ENCODE data around the gene GTSF1L.
A peak's percentile ranks its signal among the peaks of the same experiment; 100 is the strongest.

The GTSF1L gene

DNA sequence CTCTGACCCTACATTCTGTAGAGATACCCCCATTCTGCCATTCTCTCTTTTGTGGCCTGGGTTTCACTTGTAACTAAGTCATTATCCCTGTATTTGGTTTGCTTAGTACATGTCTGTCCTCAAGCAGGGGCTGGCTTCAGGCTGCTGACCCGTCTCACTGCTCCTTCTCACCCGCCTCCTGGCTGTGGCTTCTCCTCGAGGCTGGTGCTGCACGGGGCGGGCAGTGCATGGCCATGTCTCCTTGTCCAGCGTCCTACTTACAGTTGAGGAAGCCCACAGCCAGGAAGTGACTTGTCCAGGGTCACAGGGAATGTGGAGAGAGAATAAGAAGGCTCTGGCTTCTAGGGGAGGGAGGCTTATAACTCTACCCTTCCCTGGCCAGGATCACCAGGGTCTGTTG, 11.3 kb downstream of the GTSF1L start:
- no peak for DNase-seq

DNA sequence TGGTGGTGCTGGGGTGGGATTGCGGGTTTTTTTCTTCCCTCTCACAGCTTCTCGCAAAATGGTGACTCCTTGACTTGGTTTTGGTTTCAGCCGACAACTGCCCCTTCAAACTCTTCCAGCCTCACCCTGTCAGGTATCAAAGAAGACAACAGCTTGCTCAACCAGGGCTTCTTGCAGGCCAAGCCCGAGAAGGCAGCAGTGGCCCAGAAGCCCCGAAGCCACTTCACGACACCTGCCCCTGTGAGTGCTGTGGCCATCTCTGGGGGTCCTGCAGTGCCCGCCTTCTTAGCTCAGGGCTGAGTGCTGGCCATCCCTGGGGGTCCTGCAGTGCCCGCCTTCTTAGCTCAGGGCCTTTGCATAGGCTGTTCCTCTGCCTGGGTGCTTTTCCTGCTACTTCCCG, 11.8 kb downstream of the GTSF1L start:
- no peak for DNase-seq

DNA sequence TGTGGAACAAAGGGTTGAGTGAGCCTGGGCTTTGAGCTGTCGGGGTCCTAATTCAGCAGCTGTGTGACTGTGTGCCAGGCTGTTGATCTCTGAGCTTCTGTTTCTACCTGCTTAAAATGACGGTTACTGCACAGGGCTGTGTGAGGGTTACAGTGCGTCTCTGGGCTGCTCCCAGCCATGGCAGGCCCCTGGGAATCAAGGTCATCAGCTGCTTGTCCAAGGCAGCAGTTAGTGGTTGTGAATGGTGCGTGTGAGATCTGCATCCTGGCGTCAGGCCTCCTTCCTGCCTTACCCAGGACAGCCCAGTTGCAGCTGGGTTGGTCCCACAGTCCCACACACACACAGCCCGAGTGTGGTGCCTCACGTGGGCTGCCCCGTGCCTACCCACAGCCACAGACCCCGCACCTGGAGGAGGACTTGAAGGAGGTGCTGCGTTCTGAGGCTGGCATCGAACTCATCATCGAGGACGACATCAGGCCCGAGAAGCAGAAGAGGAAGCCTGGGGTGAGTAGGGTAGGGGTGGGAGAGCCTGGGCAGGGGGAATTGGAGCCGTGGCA, 15.6 kb downstream of the GTSF1L start:
- DNase-seq: no peak

DNA sequence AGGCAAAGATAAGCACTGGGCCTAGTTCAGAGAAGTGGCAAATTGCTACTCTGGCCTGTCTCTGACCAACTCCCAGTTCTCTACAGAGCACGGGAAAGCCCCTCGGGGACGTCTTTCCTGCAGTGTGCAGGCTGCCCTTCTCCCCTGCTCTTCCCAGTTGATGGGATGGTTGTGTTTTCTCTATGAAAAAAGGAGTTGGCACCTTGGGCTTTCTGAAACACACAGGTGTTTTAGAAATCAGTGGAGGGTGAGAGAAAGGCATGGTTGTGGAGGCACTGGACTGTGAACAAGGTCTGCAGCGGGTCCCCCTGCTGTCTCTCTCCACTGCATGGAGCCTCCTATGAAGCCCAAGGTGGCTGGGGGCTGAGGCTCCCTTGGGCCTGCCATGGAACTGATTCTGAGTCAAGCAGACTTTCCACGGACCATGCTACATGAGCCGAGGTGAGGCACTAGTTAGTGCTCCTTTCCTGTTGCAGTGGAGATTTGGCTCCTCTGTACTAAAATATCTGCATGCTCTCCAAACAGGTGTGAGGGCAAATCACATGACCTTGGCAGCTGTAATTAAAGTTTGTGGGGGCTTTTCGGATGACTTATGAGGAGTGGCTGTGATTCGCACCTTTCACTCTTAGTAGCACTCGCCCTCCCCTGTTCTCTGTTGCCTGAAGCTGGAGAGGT, 16.3 kb downstream of the GTSF1L start:
- DNase-seq: no peak

DNA sequence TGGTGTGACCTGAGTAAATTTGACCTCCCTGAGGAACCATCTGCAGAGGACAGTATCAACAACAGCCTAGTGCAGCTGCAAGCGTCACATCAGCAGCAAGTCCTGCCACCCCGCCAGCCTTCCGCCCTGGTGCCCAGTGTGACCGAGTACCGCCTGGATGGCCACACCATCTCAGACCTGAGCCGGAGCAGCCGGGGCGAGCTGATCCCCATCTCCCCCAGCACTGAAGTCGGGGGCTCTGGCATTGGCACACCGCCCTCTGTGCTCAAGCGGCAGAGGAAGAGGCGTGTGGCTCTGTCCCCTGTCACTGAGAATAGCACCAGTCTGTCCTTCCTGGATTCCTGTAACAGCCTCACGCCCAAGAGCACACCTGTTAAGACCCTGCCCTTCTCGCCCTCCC, 24.3 kb downstream of the GTSF1L start:
- no peak for DNase-seq

DNA sequence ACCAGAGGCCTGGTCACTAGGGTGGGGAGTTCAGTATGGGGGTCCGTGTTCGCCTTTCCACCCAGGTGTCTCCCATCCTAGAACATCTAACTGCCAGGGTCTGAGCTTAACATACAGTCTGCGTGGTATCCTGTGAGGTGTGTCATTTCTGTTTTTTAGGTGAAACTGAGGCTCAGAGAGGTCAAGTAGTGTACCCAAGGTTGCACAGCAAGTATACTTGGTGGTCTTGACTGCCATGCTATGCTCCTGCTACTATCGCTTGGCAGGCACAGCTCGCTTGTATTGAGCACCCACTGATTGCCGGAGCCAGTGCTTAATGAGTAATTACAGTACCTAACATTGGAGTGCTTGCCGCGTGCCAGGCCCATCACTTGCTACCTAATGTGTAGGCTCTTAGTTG, 26.2 kb downstream of the GTSF1L start:
- DNase-seq: no peak

DNA sequence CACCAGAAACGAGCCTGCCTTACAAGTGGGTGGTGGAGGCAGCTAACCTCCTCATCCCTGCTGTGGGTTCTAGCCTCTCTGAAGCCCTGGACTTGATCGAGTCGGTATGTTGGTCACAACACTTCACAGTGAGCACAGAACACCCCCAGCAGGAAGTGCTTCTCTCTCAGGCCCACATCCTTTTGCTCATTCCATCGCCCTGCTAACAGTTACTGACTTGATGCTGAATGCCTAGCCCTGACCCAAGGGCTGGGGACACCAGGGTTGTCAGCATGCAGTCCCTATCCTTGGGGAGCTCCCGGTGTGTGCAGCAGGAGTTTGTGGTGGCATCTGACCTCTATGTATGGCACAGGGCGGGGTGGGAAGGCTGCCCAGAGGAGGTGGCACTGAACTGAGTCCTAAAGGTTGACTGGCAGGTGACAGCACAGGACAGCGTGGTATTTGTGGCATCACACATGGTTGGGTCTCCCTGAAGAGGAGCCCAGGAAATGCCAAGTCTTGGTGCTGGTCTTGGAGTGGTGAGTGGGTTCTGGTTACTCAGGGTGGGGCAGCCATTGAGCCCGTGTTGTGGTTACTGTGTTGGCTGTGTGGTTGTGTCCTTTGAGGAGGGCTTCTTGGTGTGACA, 26.7 kb downstream of the GTSF1L start:
- no peak for DNase-seq

DNA sequence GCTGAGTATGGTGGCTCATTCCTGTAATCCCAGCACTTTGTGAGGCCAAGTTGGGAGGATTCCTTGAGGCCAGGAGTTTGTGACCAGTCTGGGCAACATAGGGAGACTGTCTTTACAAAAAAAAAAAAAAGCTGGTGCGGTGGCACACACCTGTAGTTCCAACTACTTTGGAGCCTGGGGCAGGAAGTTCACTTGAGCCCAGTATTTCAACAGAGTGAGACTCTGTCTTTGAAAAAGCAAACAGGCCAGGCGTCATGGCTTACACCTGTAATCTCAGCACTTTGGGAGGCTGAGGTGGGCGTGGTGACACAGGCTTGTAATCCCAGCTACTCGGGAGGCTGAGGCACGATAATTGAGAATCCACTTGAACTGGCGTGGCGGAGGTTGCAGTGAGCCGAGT, 31.2 kb downstream of the GTSF1L start:
- no peak for DNase-seq

DNA sequence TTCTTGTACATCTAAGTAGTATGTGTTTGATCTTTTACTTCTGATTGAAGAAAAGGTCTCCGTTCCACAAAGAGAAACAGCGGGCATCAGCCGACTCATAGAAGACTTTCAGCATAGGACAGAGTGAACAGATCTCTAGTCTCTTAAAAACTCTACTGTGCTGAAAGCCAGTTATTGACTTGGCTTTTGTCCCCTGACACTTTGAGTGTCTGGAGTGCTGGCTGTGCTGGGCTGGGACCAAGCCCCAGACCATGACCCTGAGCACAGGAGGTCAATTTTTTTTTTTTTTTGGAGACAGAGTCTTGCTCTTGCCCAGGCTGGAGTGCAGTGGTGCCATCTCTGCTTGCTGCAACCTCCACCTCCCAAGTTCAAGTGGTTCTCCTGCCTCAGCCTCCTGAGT, 32.0 kb downstream of the GTSF1L start:
- no peak for DNase-seq

DNA sequence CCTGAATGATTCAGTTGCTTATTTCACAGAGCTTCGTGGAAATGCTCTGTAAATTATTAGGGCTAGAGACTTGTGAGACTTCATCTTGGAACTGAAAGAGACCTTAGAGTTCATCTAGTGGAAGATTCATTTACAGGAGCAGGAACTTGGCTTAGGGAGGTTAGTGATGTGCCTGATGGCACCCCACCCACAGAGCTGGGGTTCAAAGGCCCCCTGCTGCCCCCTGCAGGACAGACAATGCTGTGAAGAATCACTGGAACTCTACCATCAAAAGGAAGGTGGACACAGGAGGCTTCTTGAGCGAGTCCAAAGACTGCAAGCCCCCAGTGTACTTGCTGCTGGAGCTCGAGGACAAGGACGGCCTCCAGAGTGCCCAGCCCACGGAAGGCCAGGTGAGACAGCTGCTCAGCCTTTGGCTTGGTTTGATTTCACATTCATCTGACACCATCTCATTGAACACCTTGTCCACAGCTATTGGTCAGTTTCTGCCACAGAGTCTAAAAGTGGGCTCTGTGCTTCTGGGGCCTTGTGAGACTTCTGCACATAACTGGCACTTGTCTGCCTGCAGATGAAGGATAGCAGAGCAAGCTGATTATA, 34.8 kb downstream of the GTSF1L start:
- DNase-seq: peak; percentile 31

DNA sequence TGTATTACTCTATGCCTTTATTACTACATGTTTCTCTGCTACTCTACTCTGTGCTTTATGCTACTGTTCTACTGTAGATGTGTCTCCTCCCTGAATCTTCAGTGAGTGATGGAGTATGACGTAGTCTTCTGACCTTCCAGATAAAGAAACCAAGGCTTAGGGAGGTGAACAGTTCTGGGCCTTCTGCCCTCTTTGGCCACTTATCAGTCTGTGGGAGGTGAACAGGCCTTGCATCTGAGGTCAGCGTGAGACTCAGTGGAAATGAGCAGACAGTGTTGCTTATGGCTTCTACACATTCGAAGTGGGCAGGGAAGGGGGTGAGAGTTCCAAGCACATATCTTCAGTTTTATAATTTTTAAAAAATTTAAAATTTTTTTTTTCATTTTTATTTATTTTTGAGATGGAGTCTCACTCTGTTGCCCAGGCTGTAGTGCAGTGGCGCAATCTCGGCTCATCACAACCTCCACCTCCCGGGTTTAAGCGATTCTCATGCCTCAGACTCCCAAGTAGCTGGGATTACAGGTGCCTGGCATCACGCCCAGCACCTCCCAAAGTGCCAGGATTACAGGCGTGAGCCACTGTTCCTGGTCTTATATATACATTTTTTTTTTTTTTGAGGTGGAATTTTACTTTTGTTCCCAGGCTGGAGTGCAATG, 35.7 kb downstream of the GTSF1L start:
- no peak for DNase-seq

DNA sequence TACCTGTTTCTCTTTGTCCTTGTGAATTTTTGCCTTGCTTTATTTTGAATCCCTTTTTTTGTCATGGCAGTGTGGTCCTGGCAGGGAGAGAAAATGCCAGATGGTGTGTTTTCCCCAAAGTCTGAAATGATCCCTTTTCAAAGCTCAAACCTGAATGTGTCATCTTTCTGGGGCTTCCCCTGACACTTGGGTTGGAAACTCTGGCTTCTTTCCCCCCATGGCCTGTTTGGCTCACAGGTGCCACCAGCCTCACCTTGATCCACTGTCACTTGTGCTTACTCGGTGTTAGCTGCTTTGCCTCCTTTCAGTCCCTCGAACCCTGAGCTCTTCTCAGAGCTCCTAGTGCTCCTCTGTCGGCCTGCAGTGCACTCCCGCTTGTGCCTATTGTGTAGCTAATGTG, 37.6 kb downstream of the GTSF1L start:
- DNase-seq: no peak

DNA sequence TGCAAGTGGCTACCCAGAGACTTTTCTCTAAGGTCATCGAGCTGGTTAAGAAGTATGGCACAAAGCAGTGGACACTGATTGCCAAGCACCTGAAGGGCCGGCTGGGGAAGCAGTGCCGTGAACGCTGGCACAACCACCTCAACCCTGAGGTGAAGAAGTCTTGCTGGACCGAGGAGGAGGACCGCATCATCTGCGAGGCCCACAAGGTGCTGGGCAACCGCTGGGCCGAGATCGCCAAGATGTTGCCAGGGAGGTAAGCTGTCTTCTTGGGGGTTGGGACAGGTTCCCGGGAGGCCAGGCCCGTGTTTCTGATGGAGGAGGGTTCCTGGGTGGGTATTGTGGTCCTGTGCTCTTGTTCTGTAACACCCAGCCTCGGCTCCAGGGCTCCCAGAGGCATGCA, 40.0 kb downstream of the GTSF1L start:
- DNase-seq: no peak

DNA sequence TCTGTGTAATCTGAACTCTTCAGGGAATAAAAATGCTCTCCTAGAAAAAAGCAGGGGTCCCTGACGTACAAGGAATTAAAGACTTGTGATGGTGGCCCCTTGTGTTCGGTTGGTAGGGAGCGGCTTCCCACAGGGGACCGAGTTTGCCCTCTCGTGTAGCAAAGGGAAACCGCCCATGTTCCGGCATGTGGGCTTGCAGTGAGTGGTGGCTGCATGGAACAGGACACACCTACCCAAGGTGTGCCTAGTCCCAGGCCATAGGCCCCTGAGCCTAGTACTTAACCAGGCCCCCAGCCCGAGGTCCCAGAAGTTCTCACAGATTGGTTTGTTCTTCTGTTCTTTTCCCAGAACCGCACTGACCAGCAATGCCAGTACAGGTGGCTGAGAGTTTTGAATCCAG, 44.4 kb downstream of the GTSF1L start:
- DNase-seq: no peak

DNA sequence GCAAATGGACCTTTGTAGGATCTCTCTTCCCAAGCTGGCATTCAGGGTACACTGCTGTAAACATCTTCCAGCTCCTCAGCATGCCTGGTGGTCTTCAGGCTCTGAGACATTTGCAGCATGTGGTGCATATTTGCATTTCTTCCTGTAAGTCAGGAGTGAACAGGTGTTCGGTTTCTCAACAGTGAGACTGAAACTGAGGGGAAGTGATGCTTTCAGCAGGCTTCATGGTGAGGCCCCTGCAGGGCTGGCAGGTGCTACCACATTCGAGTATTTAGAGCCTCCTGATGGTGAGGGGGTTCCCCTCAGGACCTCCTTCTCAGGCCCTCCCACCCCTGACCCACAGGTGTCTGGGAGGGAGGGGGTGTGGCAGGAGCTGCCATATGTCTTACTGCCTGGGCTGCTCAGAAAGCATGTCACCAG, 44.8 kb downstream of the GTSF1L start:
- DNase-seq: no peak

DNA sequence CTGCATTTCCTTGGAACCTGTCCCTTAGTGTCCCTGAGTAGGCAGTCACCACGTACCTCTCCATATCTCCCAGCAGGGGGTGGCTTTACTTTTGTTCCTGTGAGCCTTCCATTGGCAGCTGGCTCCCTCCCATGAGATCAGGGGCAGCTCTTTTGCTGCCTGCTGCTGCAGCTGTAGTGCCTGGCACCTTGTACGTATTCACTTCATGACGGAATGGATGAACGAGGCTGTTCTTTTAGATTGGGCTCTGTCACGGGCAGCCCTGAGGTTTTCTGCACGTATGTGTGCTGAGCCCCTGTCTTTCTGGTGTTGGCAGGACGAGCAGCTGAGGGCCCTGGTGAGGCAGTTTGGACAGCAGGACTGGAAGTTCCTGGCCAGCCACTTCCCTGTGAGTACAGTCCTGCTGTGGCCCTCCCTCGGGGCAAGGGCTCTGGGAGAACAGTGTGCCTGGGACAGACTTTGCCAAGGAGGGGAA, 45.3 kb downstream of the GTSF1L start:
- DNase-seq: no peak

DNA sequence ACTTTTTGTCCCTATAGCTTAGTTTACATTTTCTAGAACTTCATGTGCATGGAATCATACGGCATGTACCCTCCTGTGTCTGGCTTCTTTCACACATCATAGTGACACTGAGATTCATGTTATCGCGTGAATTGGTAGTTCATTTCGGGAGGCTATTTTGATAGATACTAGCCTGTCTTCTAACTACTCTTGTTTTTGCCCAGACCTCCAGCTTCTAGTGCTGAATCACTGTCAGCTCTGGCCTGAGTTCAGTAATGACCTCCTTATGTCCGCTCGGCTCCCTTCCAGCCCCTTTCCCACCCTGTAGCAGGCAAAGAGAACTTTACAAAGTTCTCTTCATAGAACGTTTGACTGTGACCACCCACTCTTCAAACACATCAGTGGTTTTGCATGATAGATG, 45.8 kb downstream of the GTSF1L start:
- no peak for DNase-seq

DNA sequence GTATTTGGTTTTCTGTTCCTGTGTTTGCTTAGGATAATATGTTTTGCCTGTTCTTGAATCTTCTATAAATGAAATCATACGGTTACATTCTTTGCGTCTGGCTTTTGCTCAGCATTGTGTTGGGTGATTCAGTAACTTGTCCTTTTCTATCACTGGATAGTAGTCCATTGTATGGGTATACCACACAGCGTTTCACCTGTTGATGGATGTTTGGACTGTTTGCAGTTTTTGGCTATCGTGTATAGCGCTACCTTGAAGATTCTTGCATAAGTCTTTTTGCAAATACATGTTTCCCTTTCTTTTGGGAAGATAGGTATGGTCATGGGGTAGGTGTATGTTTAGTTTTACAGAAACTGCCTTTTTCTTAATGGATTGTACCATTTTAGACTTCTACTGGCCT, 50.4 kb downstream of the GTSF1L start:
- DNase-seq: no peak
